Tibial artery (tissue), 4 donors: ENCODE results near the gene C11orf91.

ENCODE experiments used
- DNase-seq, 2 donors: peaks; one replicate each; pipeline ENCODE4 v3.0.0-alpha.2; 2019
- H3K27ac ChIP-seq, 2 donors: fragments of 200-600 bp; sonication (generic) in 1 of 2; 1 replicate in 1 of 2; 2 replicates in 1 of 2; pipeline ENCODE4 v1.5.1; 2018 to 2019; ENCODE audit warnings: mild to moderate bottlenecking in 1 of 2
- H3K27me3 ChIP-seq, 2 donors: fragments of 200-600 bp; sonication (generic) in 1 of 2; one replicate each; pipeline versions ENCODE4 v1.5.1 to v1.6.0; 2016 to 2019
- H3K36me3 ChIP-seq, 3 donors: fragments of 200-600 bp; sonication (generic) in 2 of 3; one replicate each; pipeline ENCODE4 v1.5.1; 2016 to 2019; ENCODE audit warnings: mild to moderate bottlenecking in 2 of 3
- H3K4me1 ChIP-seq, 4 donors: fragments of 200-600 bp; sonication (generic) in 2 of 4; 1 replicate in 3 of 4; 2 replicates in 1 of 4; pipeline ENCODE4 v1.5.1; 2016 to 2019
- H3K4me3 ChIP-seq, 2 donors: fragments of 200-600 bp; sonication (generic) in 1 of 2; 1 replicate in 1 of 2; 2 replicates in 1 of 2; pipeline ENCODE4 v1.5.1; 2018 to 2019; ENCODE audit warnings: mild to moderate bottlenecking in 2 of 2
- H3K9me3 ChIP-seq, 3 donors: fragments of 200-600 bp; sonication (generic) in 1 of 3; one replicate each; pipeline ENCODE4 v1.5.1; 2016 to 2019
- intact Hi-C: fragments of 100-400 bp; cut with DNase I; formaldehyde crosslinking; loops from one replicate; pipeline ENCODE4 v1.15.0; 2023; ENCODE audit warnings: low total_unique reads
- TF ChIP-seq, protein P1 (sequence below), 2 experiments: fragments of 200-600 bp in 1 of 2; fragments of 450-650 bp in 1 of 2; IDR thresholded peaks; one replicate each; pipeline ENCODE4 v1.5.1; 2017 to 2019; ENCODE audit warnings: antibody characterized with exemption in 2 of 2, mild to moderate bottlenecking in 1 of 2, moderate library complexity in 1 of 2

The C11orf91 gene

DNA sequence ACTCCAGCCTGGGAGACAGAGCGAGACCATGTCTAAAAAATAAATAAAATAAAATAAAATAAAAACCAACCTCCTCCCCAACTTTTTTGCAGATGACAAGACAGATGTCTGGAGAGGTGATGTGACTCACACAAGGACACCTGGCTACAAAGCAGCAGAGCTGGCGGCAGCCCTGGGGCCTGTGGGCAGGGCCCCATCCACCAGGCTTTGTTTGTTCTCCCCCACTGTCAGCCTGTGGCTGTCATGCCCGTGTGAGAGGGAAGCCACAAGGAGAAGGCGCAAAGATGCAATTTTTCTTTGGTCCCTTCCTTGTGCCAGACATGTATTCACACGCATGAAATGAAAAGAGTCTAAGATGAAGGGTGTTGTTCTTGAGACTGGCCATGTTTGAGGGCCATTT lies 19.0 kb upstream of the C11orf91 start:
- Histone ChIP-seq H3K9me3 (no peaks in the 10 kb centered on the region), H3K4me1 (peaks cover 0 to 37% (median 27%) of the 10 kb centered on the region in 4 donors), H3K36me3 (peaks cover 63 to 75% (median 70%) of the 10 kb centered on the region in 3 donors), H3K27ac (no peak overlapping the region), H3K4me3 (no peak overlapping the region), H3K27me3 (no peaks in the 10 kb centered on the region)
- intact Hi-C loops, result no loop called here
- no peak for DNase-seq
- TF ChIP-seq, protein P1, sequence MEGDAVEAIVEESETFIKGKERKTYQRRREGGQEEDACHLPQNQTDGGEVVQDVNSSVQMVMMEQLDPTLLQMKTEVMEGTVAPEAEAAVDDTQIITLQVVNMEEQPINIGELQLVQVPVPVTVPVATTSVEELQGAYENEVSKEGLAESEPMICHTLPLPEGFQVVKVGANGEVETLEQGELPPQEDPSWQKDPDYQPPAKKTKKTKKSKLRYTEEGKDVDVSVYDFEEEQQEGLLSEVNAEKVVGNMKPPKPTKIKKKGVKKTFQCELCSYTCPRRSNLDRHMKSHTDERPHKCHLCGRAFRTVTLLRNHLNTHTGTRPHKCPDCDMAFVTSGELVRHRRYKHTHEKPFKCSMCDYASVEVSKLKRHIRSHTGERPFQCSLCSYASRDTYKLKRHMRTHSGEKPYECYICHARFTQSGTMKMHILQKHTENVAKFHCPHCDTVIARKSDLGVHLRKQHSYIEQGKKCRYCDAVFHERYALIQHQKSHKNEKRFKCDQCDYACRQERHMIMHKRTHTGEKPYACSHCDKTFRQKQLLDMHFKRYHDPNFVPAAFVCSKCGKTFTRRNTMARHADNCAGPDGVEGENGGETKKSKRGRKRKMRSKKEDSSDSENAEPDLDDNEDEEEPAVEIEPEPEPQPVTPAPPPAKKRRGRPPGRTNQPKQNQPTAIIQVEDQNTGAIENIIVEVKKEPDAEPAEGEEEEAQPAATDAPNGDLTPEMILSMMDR (IDR thresholded peaks at IDR 0.05), result no peak

DNA sequence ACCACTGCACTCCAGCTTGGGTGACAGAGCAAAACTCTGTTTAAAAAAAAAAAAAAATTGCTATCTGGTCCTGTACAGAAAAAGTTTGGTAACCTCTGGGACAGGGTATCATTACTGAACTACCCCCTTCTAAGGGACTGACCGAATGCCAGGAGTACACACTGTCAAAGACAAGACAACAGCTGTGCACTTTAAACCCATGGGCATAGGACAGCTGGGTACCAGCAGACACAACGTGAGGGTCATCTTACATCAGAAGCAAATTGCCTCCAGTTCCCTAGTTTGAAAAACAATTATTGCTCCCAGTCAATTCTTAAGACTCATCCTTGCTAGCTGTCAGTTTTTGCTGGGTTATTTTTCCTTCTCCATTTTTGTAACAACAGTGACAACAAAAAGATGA lies 17.8 kb upstream of the C11orf91 start:
- Histone ChIP-seq H3K36me3 (peaks cover 71 to 86% (median 79%) of the 10 kb centered on the region in 3 donors), H3K9me3 (no peaks in the 10 kb centered on the region), H3K27ac (no peak overlapping the region), H3K27me3 (no peaks in the 10 kb centered on the region), H3K4me1 (peaks cover 0 to 26% (median 15%) of the 10 kb centered on the region in 4 donors), H3K4me3 (no peak overlapping the region)
- intact Hi-C loops, result no loop called here
- DNase-seq, result no peak
- TF ChIP-seq, protein P1 (IDR thresholded peaks at IDR 0.05), result no peak

DNA sequence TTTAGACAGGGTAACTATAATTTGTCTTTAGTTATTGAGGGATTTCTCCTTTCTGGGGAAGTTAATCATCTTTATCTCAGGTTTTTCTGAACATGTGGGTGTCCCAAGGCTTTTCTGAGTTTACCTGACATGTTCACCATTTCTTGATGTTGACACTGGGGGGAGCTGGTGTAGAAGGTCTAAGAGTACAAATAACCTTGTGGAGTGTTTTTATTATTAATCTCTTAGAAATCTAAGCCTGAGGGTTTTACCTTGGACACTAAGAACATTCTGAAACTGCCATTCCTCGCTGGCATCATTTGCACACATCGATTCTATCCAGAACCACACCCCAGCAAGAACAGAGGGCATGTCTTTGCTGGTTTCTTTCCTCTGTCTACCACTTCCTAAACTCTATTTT lies 15.6 kb upstream of the C11orf91 start:
- peaks cover 0 to 4% (median 0%) of the 10 kb centered on the region in 4 donors for H3K4me1 ChIP-seq
- no peak for DNase-seq
- TF ChIP-seq, protein P1 (IDR thresholded peaks at IDR 0.05), result peak; percentile 6 to 9
- intact Hi-C loops, result no loop called here
- peaks cover 72 to 90% (median 86%) of the 10 kb centered on the region in 3 donors for H3K36me3 ChIP-seq
- H3K27me3 ChIP-seq, result no peaks in the 10 kb centered on the region
- no peak overlapping the region for H3K4me3 ChIP-seq
- no peaks in the 10 kb centered on the region for H3K9me3 ChIP-seq
- no peak overlapping the region for H3K27ac ChIP-seq

DNA sequence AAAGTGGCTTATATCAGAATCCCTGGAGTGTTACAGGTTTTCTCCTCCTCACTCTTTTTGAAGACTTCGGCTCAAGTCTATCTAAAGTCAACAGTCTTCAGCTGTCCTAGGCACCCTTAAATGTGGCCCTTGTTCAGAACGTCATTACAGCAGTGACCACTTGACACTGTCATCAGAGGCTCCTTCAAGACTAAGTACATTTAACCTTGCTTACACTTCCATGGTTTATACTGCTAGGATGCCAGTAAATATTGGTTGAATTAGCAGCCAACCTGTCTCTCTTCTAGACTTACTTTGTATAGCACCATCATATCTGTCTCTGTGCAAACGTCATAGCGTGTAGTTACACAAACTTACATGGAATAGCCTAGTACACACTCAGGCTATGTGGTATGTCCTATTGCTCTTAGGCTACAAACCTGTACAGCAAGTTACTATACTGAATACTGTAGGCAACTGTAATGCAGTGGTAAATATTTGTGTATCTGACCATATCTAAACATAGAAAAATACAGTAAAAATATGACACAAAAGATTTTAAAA lies 13.3 kb upstream of the C11orf91 start:
- Histone ChIP-seq H3K4me1 (no peaks in the 10 kb centered on the region), H3K27ac (no peak overlapping the region), H3K4me3 (no peak overlapping the region), H3K36me3 (peaks cover 76 to 85% (median 84%) of the 10 kb centered on the region in 3 donors), H3K9me3 (no peaks in the 10 kb centered on the region), H3K27me3 (no peaks in the 10 kb centered on the region)
- intact Hi-C loops, result no loop called here
- TF ChIP-seq, protein P1 (IDR thresholded peaks at IDR 0.05), result no peak
- no peak for DNase-seq

DNA sequence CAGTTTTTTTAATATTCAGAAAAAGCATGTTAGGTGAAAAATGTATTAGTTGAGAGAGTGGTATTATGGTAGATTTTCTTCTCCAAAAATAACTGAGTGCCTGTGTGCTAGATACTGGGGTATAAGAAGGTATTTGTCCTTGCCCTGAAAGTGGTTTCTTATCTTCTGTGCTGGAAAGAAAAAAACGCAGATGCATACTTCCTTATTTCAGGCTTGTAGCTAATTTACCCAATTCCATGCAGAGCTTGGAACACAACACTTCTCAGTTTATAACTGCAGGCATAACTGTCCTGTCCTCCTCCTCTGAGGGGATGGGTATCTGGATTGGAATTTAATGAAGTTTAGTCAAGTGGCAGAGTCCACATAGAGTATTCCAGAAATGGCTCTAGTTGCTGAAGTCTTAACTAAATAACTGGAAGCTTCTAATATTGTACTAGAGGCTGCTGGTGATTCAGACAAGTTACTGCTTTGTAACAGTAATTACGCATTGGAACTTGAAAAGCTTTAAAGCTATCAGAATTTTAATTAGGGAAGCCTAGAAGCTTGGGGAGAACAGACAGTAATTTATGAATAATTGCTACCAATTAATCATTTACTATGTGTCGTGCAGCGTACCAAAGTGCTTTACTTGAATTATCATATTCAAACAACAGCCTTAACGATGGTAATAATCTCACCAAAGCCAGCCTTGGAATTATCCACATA lies 12.7 kb upstream of the C11orf91 start:
- Histone ChIP-seq H3K27ac (no peak overlapping the region), H3K4me1 (no peaks in the 10 kb centered on the region), H3K36me3 (peaks cover 76 to 84% (median 83%) of the 10 kb centered on the region in 3 donors), H3K9me3 (no peaks in the 10 kb centered on the region), H3K4me3 (no peak overlapping the region), H3K27me3 (no peaks in the 10 kb centered on the region)
- intact Hi-C loops, result no loop called here
- TF ChIP-seq, protein P1 (IDR thresholded peaks at IDR 0.05), result no peak
- no peak for DNase-seq
